ENCODE data around the gene HEG1. TPM values are rescaled to one million over a fixed set of nuclear protein-coding genes. Genes with fewer than 3 reads are reported as not detected.

The HEG1 gene
- total RNA-seq, 3 donors from 2014 or later (not counting 1 experiment from before 2014, with no cell fraction given): 52.1 to 83.5 (median 68.1) TPM

DNA sequence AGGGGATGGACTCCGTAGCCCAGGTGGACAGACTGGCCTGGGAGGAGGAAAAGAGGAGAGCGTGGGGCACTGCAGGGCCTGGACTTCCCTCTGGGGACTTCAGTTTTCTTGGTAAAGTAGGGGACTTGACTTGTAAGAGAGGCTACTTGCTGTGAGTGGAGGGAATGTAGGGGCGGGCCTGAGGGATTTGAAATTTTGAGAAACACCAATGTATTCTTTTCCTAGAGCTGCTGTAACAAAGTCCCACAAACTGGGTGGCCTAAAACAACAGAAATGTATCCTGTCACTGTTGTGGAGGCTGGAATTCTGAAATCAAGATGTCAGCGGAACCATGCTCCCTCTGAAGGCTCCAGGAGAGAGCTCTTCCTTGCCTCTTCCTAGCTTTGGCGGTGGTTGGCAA, 5.8 kb upstream of the HEG1 start:
- Mint-ChIP-seq H3K27ac (no peak overlapping the region), H3K9me3 (no peaks in the 10 kb centered on the region), H3K4me1 (no peaks in the 10 kb centered on the region), H3K4me3 (no peak overlapping the region), H3K36me3 (no peaks in the 10 kb centered on the region), H3K27me3 (ENCODE audit: low read depth in 2 of 2) (peaks cover 14 to 18% of the 10 kb centered on the region in 2 donors)
- DNase-seq (no peak), ATAC-seq (no peak)
- Histone ChIP-seq H3K36me3 (ENCODE audit: control insufficient read depth, insufficient read depth, low read length) (no peaks in the 10 kb centered on the region), H3K9me3 (ENCODE audit: control insufficient read depth, insufficient read depth, low read length) (no peaks in the 10 kb centered on the region), H3K4me3 (ENCODE audit: low read length) (no peak overlapping the region), H3K4me1 (ENCODE audit: control insufficient read depth, insufficient read depth, low read length) (no peaks in the 10 kb centered on the region), H3K27me3 (ENCODE audit: control insufficient read depth, insufficient read depth, low read length) (no peaks in the 10 kb centered on the region), H3K27ac (ENCODE audit: low read length) (no peak overlapping the region)
- 92% methylated on average over 5 of the region's 5 CpGs for WGBS (ENCODE audit: insufficient coverage)
- TF ChIP-seq, protein P1, sequence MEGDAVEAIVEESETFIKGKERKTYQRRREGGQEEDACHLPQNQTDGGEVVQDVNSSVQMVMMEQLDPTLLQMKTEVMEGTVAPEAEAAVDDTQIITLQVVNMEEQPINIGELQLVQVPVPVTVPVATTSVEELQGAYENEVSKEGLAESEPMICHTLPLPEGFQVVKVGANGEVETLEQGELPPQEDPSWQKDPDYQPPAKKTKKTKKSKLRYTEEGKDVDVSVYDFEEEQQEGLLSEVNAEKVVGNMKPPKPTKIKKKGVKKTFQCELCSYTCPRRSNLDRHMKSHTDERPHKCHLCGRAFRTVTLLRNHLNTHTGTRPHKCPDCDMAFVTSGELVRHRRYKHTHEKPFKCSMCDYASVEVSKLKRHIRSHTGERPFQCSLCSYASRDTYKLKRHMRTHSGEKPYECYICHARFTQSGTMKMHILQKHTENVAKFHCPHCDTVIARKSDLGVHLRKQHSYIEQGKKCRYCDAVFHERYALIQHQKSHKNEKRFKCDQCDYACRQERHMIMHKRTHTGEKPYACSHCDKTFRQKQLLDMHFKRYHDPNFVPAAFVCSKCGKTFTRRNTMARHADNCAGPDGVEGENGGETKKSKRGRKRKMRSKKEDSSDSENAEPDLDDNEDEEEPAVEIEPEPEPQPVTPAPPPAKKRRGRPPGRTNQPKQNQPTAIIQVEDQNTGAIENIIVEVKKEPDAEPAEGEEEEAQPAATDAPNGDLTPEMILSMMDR (IDR thresholded peaks at IDR 0.05): no peak
- intact Hi-C loops (cut with micrococcal nuclease): no loop called here

DNA sequence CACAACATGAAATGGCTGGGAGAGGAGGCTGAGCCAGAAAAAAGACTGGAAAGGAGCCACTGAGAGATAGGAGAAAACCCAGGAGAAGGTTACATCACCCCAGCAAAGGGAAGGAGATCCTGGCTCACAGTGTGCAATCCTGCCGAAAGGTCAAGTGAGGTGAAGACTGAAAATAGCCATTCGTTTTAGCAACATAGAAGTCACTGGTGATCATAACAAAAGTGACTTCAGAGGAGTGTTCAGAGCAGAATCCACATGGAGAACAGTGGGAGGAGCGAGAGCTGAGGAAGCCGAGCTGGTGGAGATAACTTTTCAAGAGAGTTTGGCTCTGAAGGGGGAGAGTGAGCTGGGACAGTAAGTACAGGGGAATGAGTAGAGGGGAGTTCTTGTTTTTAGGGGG, 5.4 kb upstream of the HEG1 start:
- no peaks in the 10 kb centered on the region for H3K9me3 Mint-ChIP-seq
- no peak for ATAC-seq
- peaks cover 0 to 3% of the 10 kb centered on the region in 2 donors for H3K4me1 Mint-ChIP-seq

DNA sequence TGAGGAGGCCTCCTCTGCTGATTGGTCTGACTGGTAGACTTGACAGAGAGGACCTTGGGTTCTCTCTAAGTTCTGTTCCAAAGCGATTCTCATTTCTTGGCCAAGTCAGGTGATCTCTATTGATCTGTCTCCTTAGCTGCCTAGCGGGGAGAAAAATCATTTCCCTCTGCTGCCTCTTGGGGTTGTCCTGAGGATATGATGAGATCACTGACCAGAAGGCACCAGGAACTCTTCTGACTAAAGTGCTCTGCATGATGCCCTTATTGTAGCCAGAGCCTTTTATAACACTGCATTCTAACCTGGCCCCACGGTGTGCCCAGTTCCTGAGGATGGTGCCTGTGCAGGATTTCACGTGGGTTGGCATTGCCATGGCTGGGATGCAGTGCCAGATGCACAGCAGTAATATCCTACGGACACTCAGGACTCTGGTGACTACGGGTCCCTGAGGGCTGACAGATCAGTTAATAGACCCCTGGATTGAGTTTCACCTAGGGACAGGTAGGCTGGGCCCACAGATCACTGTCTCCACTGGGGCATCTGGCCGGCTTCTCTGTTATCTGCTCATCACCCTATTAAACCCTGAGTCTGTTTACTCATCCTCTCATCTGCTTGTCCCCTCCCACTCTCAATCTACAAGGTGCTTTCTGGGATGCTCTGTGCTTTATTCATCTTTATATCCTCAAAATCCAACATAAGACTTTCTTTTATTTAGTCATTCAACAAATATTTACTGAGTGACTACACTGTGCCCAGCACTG, 3.9 kb upstream of the HEG1 start:
- Histone ChIP-seq H3K4me1 (ENCODE audit: control insufficient read depth, insufficient read depth, low read length) (peaks cover 6% of the 10 kb centered on the region), H3K36me3 (ENCODE audit: control insufficient read depth, insufficient read depth, low read length) (no peaks in the 10 kb centered on the region), H3K9me3 (ENCODE audit: control insufficient read depth, insufficient read depth, low read length) (no peaks in the 10 kb centered on the region), H3K27me3 (ENCODE audit: control insufficient read depth, insufficient read depth, low read length) (no peaks in the 10 kb centered on the region), H3K27ac (ENCODE audit: low read length) (no peak overlapping the region), H3K4me3 (ENCODE audit: low read length) (no peak overlapping the region)
- Mint-ChIP-seq H3K27me3 (ENCODE audit: low read depth in 2 of 2) (peaks cover 14 to 18% of the 10 kb centered on the region in 2 donors), H3K27ac (no peak overlapping the region), H3K4me3 (no peak overlapping the region), H3K36me3 (no peaks in the 10 kb centered on the region), H3K4me1 (peaks cover 5 to 9% of the 10 kb centered on the region in 2 donors), H3K9me3 (no peaks in the 10 kb centered on the region)
- TF ChIP-seq, protein P1 (IDR thresholded peaks at IDR 0.05): no peak
- DNase-seq (no peak), ATAC-seq (no peak)
- intact Hi-C loops (cut with micrococcal nuclease): no loop called here
- 85% methylated on average over 7 of the region's 7 CpGs for WGBS (ENCODE audit: insufficient coverage)

More for the DNA sequence above, 5.4 kb upstream of the HEG1 start:
- no peak for DNase-seq
- Histone ChIP-seq H3K4me1 (ENCODE audit: control insufficient read depth, insufficient read depth, low read length) (peaks cover 5% of the 10 kb centered on the region), H3K27ac (ENCODE audit: low read length) (no peak overlapping the region), H3K4me3 (ENCODE audit: low read length) (no peak overlapping the region), H3K27me3 (ENCODE audit: control insufficient read depth, insufficient read depth, low read length) (no peaks in the 10 kb centered on the region), H3K9me3 (ENCODE audit: control insufficient read depth, insufficient read depth, low read length) (no peaks in the 10 kb centered on the region), H3K36me3 (ENCODE audit: control insufficient read depth, insufficient read depth, low read length) (no peaks in the 10 kb centered on the region)
- Mint-ChIP-seq H3K27me3 (ENCODE audit: low read depth in 2 of 2) (peaks cover 14 to 18% of the 10 kb centered on the region in 2 donors), H3K4me3 (no peak overlapping the region), H3K36me3 (no peaks in the 10 kb centered on the region), H3K27ac (no peak overlapping the region)
- intact Hi-C loops (cut with micrococcal nuclease): no loop called here
- TF ChIP-seq, protein P1 (IDR thresholded peaks at IDR 0.05): no peak
- WGBS (ENCODE audit: insufficient coverage): 89% methylated on average over 4 of the region's 4 CpGs

DNA sequence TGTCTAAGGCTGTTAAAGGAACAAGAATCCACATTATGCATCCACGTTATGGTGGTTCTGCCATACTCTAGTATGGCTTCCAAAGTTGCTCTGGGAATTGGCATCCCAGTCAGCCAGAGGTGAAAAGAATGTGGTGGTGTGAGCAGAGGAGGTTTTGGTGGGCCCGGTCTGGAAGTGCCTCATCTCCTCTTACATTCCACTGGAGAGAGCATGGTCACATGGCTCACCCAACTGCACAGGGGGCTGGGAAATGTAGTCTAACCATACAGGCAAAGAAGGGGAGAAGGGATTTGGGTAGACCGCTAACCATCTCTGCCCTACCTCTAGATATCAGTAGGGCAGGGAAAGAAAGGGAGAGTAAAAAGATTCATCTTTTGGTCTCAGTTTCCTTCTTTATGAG, 3.2 kb upstream of the HEG1 start:
- no peak overlapping the region for H3K4me3 ChIP-seq (ENCODE audit: low read length)
- Mint-ChIP-seq H3K27me3 (ENCODE audit: low read depth in 2 of 2) (peaks cover 14 to 18% of the 10 kb centered on the region in 2 donors), H3K4me1 (peaks cover 12 to 16% of the 10 kb centered on the region in 2 donors), H3K27ac (no peak overlapping the region), H3K36me3 (no peaks in the 10 kb centered on the region), H3K9me3 (no peaks in the 10 kb centered on the region), H3K4me3 (no peak overlapping the region)
- ATAC-seq (no peak), DNase-seq (no peak)
- no peaks in the 10 kb centered on the region for H3K27me3 ChIP-seq (ENCODE audit: control insufficient read depth, insufficient read depth, low read length)
- H3K36me3 ChIP-seq (ENCODE audit: control insufficient read depth, insufficient read depth, low read length): no peaks in the 10 kb centered on the region
- intact Hi-C loops (cut with micrococcal nuclease): no loop called here
- TF ChIP-seq, protein P1 (IDR thresholded peaks at IDR 0.05): no peak
- no peaks in the 10 kb centered on the region for H3K9me3 ChIP-seq (ENCODE audit: control insufficient read depth, insufficient read depth, low read length)
- 100% methylated on average over 1 of the region's 3 CpGs for WGBS (ENCODE audit: insufficient coverage)
- H3K4me1 ChIP-seq (ENCODE audit: control insufficient read depth, insufficient read depth, low read length): peaks cover 7% of the 10 kb centered on the region
- no peak overlapping the region for H3K27ac ChIP-seq (ENCODE audit: low read length)

Measured in natural killer cell (primary cell).